ENCODE measurements around the gene TEX47. TPM values are rescaled to one million over a fixed set of nuclear protein-coding genes. Genes with fewer than 3 reads are reported as not detected.

TEX47 gene
- total and polyA plus RNA-seq, 2 donors: not detected

- H3K27me3 ChIP-seq (ENCODE audit: control insufficient read depth in 2 of 2, insufficient read depth in 1 of 2, low read length in 1 of 2): no peaks in the 10 kb centered on the region
- H3K27ac ChIP-seq (ENCODE audit: low read depth in 1 of 2, low read length in 1 of 2): no peak overlapping the region
- no peaks in the 10 kb centered on the region for H3K36me3 ChIP-seq (ENCODE audit: control insufficient read depth in 2 of 2, insufficient read depth in 2 of 2, low read length in 1 of 2)
- H3K4me3 ChIP-seq (ENCODE audit: low read length in 2 of 2): no peak overlapping the region
- DNase-seq (ENCODE audit: low read depth in 6 of 9, low spot score in 9 of 9): no peak
- no peaks in the 10 kb centered on the region for H3K9me3 ChIP-seq (ENCODE audit: control insufficient read depth in 2 of 2, insufficient read depth in 1 of 2, low read length in 1 of 2)
- 90% methylated on average over 4 of the region's 4 CpGs for WGBS
- H3K4me1 ChIP-seq (ENCODE audit: control insufficient read depth in 2 of 2, insufficient read depth in 2 of 2, low read length in 2 of 2): no peaks in the 10 kb centered on the region
These were observed 3.6 kb downstream of the TEX47 start for GRCh38 chr7:88791891-88792290.

- Histone ChIP-seq H3K27ac (ENCODE audit: low read depth in 1 of 2, low read length in 1 of 2) (no peak overlapping the region), H3K9me3 (ENCODE audit: control insufficient read depth in 2 of 2, insufficient read depth in 1 of 2, low read length in 1 of 2) (no peaks in the 10 kb centered on the region), H3K4me3 (ENCODE audit: low read length in 2 of 2) (no peak overlapping the region), H3K27me3 (ENCODE audit: control insufficient read depth in 2 of 2, insufficient read depth in 1 of 2, low read length in 1 of 2) (no peaks in the 10 kb centered on the region), H3K36me3 (ENCODE audit: control insufficient read depth in 2 of 2, insufficient read depth in 2 of 2, low read length in 1 of 2) (no peaks in the 10 kb centered on the region), H3K4me1 (ENCODE audit: control insufficient read depth in 2 of 2, insufficient read depth in 2 of 2, low read length in 2 of 2) (no peaks in the 10 kb centered on the region)
- WGBS: 69% methylated on average over 2 of the region's 2 CpGs
- DNase-seq (ENCODE audit: low read depth in 6 of 9, low spot score in 9 of 9): peak in 2 of 9 donors; percentile 1 to 13
These were observed 6.0 kb downstream of the TEX47 start for GRCh38 chr7:88789480-88790064.

DNA sequence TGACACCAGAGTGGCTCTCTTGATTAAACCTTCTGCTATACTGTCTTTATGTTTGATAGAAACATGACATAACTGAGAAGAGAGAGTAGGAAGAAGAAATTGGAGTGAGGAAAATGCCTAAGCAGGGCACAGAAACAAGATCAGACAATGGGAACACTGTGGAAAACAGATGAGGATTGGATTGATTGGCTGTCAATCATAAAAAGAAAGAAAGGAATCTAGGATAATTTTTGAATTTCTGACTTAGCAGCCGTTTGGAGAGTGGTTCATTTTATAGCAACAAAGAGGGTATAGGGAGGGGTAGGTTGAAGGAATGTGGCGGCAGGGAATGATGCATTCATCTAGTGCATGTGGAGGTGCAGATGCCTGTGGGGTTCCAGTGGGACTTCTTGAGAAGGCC is 7.8 kb downstream of the TEX47 start:
- H3K4me1 ChIP-seq (ENCODE audit: control insufficient read depth in 2 of 2, insufficient read depth in 2 of 2, low read length in 2 of 2): no peaks in the 10 kb centered on the region
- 90% methylated on average over 2 of the region's 2 CpGs for WGBS
- H3K9me3 ChIP-seq (ENCODE audit: control insufficient read depth in 2 of 2, insufficient read depth in 1 of 2, low read length in 1 of 2): no peaks in the 10 kb centered on the region
- H3K4me3 ChIP-seq (ENCODE audit: low read length in 2 of 2): no peak overlapping the region
- H3K27me3 ChIP-seq (ENCODE audit: control insufficient read depth in 2 of 2, insufficient read depth in 1 of 2, low read length in 1 of 2): no peaks in the 10 kb centered on the region
- H3K27ac ChIP-seq (ENCODE audit: low read depth in 1 of 2, low read length in 1 of 2): no peak overlapping the region
- no peak for DNase-seq (ENCODE audit: low read depth in 6 of 9, low spot score in 9 of 9)
- no peaks in the 10 kb centered on the region for H3K36me3 ChIP-seq (ENCODE audit: control insufficient read depth in 2 of 2, insufficient read depth in 2 of 2, low read length in 1 of 2)

DNA sequence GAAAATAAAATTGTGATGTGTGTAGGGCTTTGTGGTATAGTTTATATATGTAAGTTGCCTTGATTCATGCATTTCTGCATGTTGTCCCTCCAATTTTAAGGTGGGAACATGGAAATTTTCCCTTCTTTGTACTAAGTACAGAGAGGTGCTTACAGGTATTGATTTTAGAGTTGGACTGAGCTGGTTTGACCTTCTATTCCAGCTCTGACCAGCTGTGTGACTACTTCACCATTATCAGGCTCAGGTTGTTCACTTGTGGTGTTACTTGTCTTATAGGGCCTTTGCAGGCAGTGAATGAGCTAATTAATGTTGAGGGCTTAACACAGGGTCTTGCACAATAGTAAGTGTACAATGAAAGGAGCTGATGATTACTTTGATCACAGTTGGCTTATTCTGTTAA is 19.7 kb downstream of the TEX47 start:
- Histone ChIP-seq H3K27ac (ENCODE audit: low read depth in 1 of 2, low read length in 1 of 2) (no peak overlapping the region), H3K9me3 (ENCODE audit: control insufficient read depth in 2 of 2, insufficient read depth in 1 of 2, low read length in 1 of 2) (no peaks in the 10 kb centered on the region), H3K36me3 (ENCODE audit: control insufficient read depth in 2 of 2, insufficient read depth in 2 of 2, low read length in 1 of 2) (no peaks in the 10 kb centered on the region), H3K4me3 (ENCODE audit: low read length in 2 of 2) (no peak overlapping the region), H3K27me3 (ENCODE audit: control insufficient read depth in 2 of 2, insufficient read depth in 1 of 2, low read length in 1 of 2) (no peaks in the 10 kb centered on the region), H3K4me1 (ENCODE audit: control insufficient read depth in 2 of 2, insufficient read depth in 2 of 2, low read length in 2 of 2) (no peaks in the 10 kb centered on the region)
- DNase-seq (ENCODE audit: low read depth in 6 of 9, low spot score in 9 of 9): no peak

DNA sequence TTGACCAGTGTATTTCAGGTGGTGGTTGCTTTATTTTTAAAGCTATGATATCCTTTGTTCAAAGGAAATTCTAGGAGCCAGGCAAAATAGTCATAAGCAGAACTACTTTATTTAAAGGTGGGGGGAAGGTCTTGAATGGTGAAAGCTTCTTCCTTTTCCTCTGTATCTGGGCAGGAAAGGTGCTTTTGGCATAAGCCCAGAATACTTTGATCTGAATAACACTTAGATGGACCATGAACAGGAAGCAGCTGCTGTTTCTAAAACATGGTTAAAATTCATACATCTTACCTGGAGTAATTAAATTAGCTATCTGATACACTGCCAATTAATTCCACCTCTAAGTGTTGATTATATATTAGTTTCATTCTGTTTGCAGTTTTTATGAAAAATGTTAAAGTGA is 22.8 kb downstream of the TEX47 start:
- H3K4me1 ChIP-seq (ENCODE audit: control insufficient read depth in 2 of 2, insufficient read depth in 2 of 2, low read length in 2 of 2): no peaks in the 10 kb centered on the region
- no peaks in the 10 kb centered on the region for H3K9me3 ChIP-seq (ENCODE audit: control insufficient read depth in 2 of 2, insufficient read depth in 1 of 2, low read length in 1 of 2)
- no peaks in the 10 kb centered on the region for H3K36me3 ChIP-seq (ENCODE audit: control insufficient read depth in 2 of 2, insufficient read depth in 2 of 2, low read length in 1 of 2)
- H3K4me3 ChIP-seq (ENCODE audit: low read length in 2 of 2): no peak overlapping the region
- DNase-seq (ENCODE audit: low read depth in 6 of 9, low spot score in 9 of 9): no peak
- H3K27ac ChIP-seq (ENCODE audit: low read depth in 1 of 2, low read length in 1 of 2): no peak overlapping the region
- H3K27me3 ChIP-seq (ENCODE audit: control insufficient read depth in 2 of 2, insufficient read depth in 1 of 2, low read length in 1 of 2): no peaks in the 10 kb centered on the region

- WGBS: 89% methylated on average over 1 of the region's 1 CpG
These were observed 24.1 kb downstream of the TEX47 start for GRCh38 chr7:88771417-88771816.

GRCh38 chr7:88761779-88762178 is 33.8 kb downstream of the TEX47 start:
- WGBS: 60% methylated on average over 1 of the region's 1 CpG
- no peaks in the 10 kb centered on the region for H3K9me3 ChIP-seq (ENCODE audit: control insufficient read depth in 2 of 2, insufficient read depth in 1 of 2, low read length in 1 of 2)
- no peaks in the 10 kb centered on the region for H3K4me1 ChIP-seq (ENCODE audit: control insufficient read depth in 2 of 2, insufficient read depth in 2 of 2, low read length in 2 of 2)
- H3K27me3 ChIP-seq (ENCODE audit: control insufficient read depth in 2 of 2, insufficient read depth in 1 of 2, low read length in 1 of 2): peaks cover 25 to 37% of the 10 kb centered on the region in 2 donors
- no peak for DNase-seq (ENCODE audit: low read depth in 6 of 9, low spot score in 9 of 9)
- no peak overlapping the region for H3K4me3 ChIP-seq (ENCODE audit: low read length in 2 of 2)
- H3K36me3 ChIP-seq (ENCODE audit: control insufficient read depth in 2 of 2, insufficient read depth in 2 of 2, low read length in 1 of 2): no peaks in the 10 kb centered on the region
- no peak overlapping the region for H3K27ac ChIP-seq (ENCODE audit: low read depth in 1 of 2, low read length in 1 of 2)

More at GRCh38 chr7:88771417-88771816, 24.1 kb downstream of the TEX47 start:
- no peak for DNase-seq (ENCODE audit: low read depth in 6 of 9, low spot score in 9 of 9)
- Histone ChIP-seq H3K4me1 (ENCODE audit: control insufficient read depth in 2 of 2, insufficient read depth in 2 of 2, low read length in 2 of 2) (no peaks in the 10 kb centered on the region), H3K9me3 (ENCODE audit: control insufficient read depth in 2 of 2, insufficient read depth in 1 of 2, low read length in 1 of 2) (no peaks in the 10 kb centered on the region), H3K36me3 (ENCODE audit: control insufficient read depth in 2 of 2, insufficient read depth in 2 of 2, low read length in 1 of 2) (no peaks in the 10 kb centered on the region), H3K27ac (ENCODE audit: low read depth in 1 of 2, low read length in 1 of 2) (no peak overlapping the region), H3K4me3 (ENCODE audit: low read length in 2 of 2) (no peak overlapping the region), H3K27me3 (ENCODE audit: control insufficient read depth in 2 of 2, insufficient read depth in 1 of 2, low read length in 1 of 2) (no peaks in the 10 kb centered on the region)

GRCh38 chr7:88760136-88760515 is 35.4 kb downstream of the TEX47 start:
- DNase-seq (ENCODE audit: low read depth in 6 of 9, low spot score in 9 of 9): no peak
- H3K36me3 ChIP-seq (ENCODE audit: control insufficient read depth in 2 of 2, insufficient read depth in 2 of 2, low read length in 1 of 2): no peaks in the 10 kb centered on the region
- no peaks in the 10 kb centered on the region for H3K4me1 ChIP-seq (ENCODE audit: control insufficient read depth in 2 of 2, insufficient read depth in 2 of 2, low read length in 2 of 2)
- no peak overlapping the region for H3K4me3 ChIP-seq (ENCODE audit: low read length in 2 of 2)
- H3K27me3 ChIP-seq (ENCODE audit: control insufficient read depth in 2 of 2, insufficient read depth in 1 of 2, low read length in 1 of 2): peaks cover 25 to 37% of the 10 kb centered on the region in 2 donors
- WGBS: 29% methylated on average over 6 of the region's 6 CpGs
- no peak overlapping the region for H3K27ac ChIP-seq (ENCODE audit: low read depth in 1 of 2, low read length in 1 of 2)
- H3K9me3 ChIP-seq (ENCODE audit: control insufficient read depth in 2 of 2, insufficient read depth in 1 of 2, low read length in 1 of 2): no peaks in the 10 kb centered on the region

GRCh38 chr7:88759230-88760135 is 36.1 kb downstream of the TEX47 start, which contains the start of gene ZNF804B:
ZNF804B (plus strand) TSS chr7:88759700; CDS start chr7:88759977, 277 bp downstream.
- DNase-seq (ENCODE audit: low read depth in 6 of 9, low spot score in 9 of 9): no peak
- H3K27me3 ChIP-seq (ENCODE audit: control insufficient read depth in 2 of 2, insufficient read depth in 1 of 2, low read length in 1 of 2): peaks cover 25 to 37% of the 10 kb centered on the region in 2 donors
- H3K36me3 ChIP-seq (ENCODE audit: control insufficient read depth in 2 of 2, insufficient read depth in 2 of 2, low read length in 1 of 2): no peaks in the 10 kb centered on the region
- no peak within 1 kb of the TSS for H3K4me3 ChIP-seq (ENCODE audit: low read length in 2 of 2)
- no peaks in the 10 kb centered on the region for H3K4me1 ChIP-seq (ENCODE audit: control insufficient read depth in 2 of 2, insufficient read depth in 2 of 2, low read length in 2 of 2)
- no peaks in the 10 kb centered on the region for H3K9me3 ChIP-seq (ENCODE audit: control insufficient read depth in 2 of 2, insufficient read depth in 1 of 2, low read length in 1 of 2)
- 3% methylated on average over 74 of the region's 74 CpGs for WGBS
- no peak within 1 kb of the TSS for H3K27ac ChIP-seq (ENCODE audit: low read depth in 1 of 2, low read length in 1 of 2)

Measured in thymus (tissue), 11 donors.